Endometrial microvascular endothelial cells (primary cell): ENCODE results near the gene TP73. TPM values are rescaled to one million over a fixed set of nuclear protein-coding genes. Genes with fewer than 3 reads are reported as not detected.

Source experiments
- in situ Hi-C: cut with HindIII; loops from 2 replicates; pipeline ENCODE4 v1.10.0; 2017; ENCODE audit warnings: low sequenced_read_pairs, low pct_unique_long_range_greater_than_20kb; ENCODE audit errors: inconsistent ontology term
- total RNA-seq: library from RNA; depleted of rRNA; stranded (reverse); fragments of >200 nt; gene quantifications from one replicate; pipeline ENCODE4 v1.2.3, GENCODE V29; 2015; ENCODE audit errors: inconsistent ontology term

The TP73 gene
- total RNA-seq = not detected

- in situ Hi-C loops = no loop called here
Observed at GRCh38 chr1:3651930-3652547, at the start of gene TP73. Gene TP73 (plus strand): TSS chr1:3652516. CDS start chr1:3682366, 29,850 bp downstream.

- in situ Hi-C loops = no loop called here
Observed at GRCh38 chr1:3603156-3603555, 49.2 kb upstream of the TP73 start.

GRCh38 chr1:3603571-3604467, 48.5 kb upstream of the TP73 start:
- in situ Hi-C loops = no loop called here

GRCh38 chr1:3604468-3604974, 47.8 kb upstream of the TP73 start:
- in situ Hi-C loops = no loop called here

- in situ Hi-C loops = no loop called here
Observed at GRCh38 chr1:3604997-3605823, 47.1 kb upstream of the TP73 start.

- in situ Hi-C loops = no loop called here
Observed at GRCh38 chr1:3606779-3607702, 45.3 kb upstream of the TP73 start.

- in situ Hi-C loops = no loop called here
Observed at GRCh38 chr1:3607703-3608065, 44.6 kb upstream of the TP73 start.

- in situ Hi-C loops = no loop called here
Observed at GRCh38 chr1:3608154-3608553, 44.2 kb upstream of the TP73 start.

GRCh38 chr1:3609016-3609768, 43.1 kb upstream of the TP73 start:
- in situ Hi-C loops = no loop called here

GRCh38 chr1:3609769-3610526, 42.4 kb upstream of the TP73 start:
- in situ Hi-C loops = no loop called here

GRCh38 chr1:3610527-3611169, 41.7 kb upstream of the TP73 start:
- in situ Hi-C loops = no loop called here

GRCh38 chr1:3611170-3612019, 40.9 kb upstream of the TP73 start, which contains the start of gene MEGF6:
Gene MEGF6 (minus strand): TSS chr1:3611508. CDS start chr1:3611268, 240 bp downstream.
- in situ Hi-C loops = no loop called here

GRCh38 chr1:3612123-3612522, 40.2 kb upstream of the TP73 start:
- in situ Hi-C loops = no loop called here

GRCh38 chr1:3614755-3615742, 37.3 kb upstream of the TP73 start:
- in situ Hi-C loops = no loop called here
